Urothelium cell line (cell line): ENCODE data around the gene GSTA5.
A peak's percentile ranks its signal among the peaks of the same experiment; 100 is the strongest.
"Not testable (repeated sequence)": the region's sequence is repeated elsewhere in the genome, so short reads cannot be mapped to it uniquely, and the experiment has no call there.

Experiments
- DNase-seq: peaks from one replicate; pipeline ENCODE4 v3.0.0; 2011; ENCODE audit warnings: low spot score, mixed read lengths
- FAIRE-seq: peaks from 2 replicates; lab custom pipeline; 2011; peaks lifted over from hg19 to GRCh38; lab: Jason Lieb, UNC

Gene GSTA5

GRCh38 chr6:52839124-52840055, 1.2 kb downstream of the GSTA5 start:
- FAIRE-seq (peak; percentile 72), DNase-seq (peak; percentile 80)

- FAIRE-seq = no peak
- DNase-seq = no peak
Observed at GRCh38 chr6:52834481-52834880, 6.1 kb downstream of the GSTA5 start.

- peak; percentile 37 for FAIRE-seq
- not testable (repeated sequence) for DNase-seq
Observed at GRCh38 chr6:52830869-52831268, 9.7 kb downstream of the GSTA5 start.

- FAIRE-seq (no peak), DNase-seq (no peak)
Observed at GRCh38 chr6:52829046-52829817, 11.4 kb downstream of the GSTA5 start.

GRCh38 chr6:52828621-52829020, 12.0 kb downstream of the GSTA5 start:
- DNase-seq, FAIRE-seq: not testable (repeated sequence)

- FAIRE-seq, DNase-seq: not testable (repeated sequence)
Observed at GRCh38 chr6:52827073-52827783, 13.4 kb downstream of the GSTA5 start.

GRCh38 chr6:52826513-52826912, 14.1 kb downstream of the GSTA5 start:
- no peak for DNase-seq
- FAIRE-seq = no peak

- DNase-seq, FAIRE-seq: not testable (repeated sequence)
Observed at GRCh38 chr6:52825900-52826459, 14.6 kb downstream of the GSTA5 start.

- not testable (repeated sequence) for FAIRE-seq, DNase-seq
Observed at GRCh38 chr6:52825270-52825793, 15.3 kb downstream of the GSTA5 start.

GRCh38 chr6:52821842-52822241, 18.8 kb downstream of the GSTA5 start:
- no peak for DNase-seq
- no peak for FAIRE-seq

- FAIRE-seq (no peak), DNase-seq (no peak)
Observed at GRCh38 chr6:52820198-52820597, 20.4 kb downstream of the GSTA5 start.

- DNase-seq (peak; percentile 83), FAIRE-seq (peak; percentile 80)
Observed at GRCh38 chr6:52815167-52816092, 25.2 kb downstream of the GSTA5 start.

- not testable (repeated sequence) for FAIRE-seq, DNase-seq
Observed at GRCh38 chr6:52814545-52814944, 26.1 kb downstream of the GSTA5 start.

- peak; percentile 17 for FAIRE-seq
Observed at GRCh38 chr6:52809777-52810176, 30.8 kb downstream of the GSTA5 start.

GRCh38 chr6:52808660-52809059, 32.0 kb downstream of the GSTA5 start:
- FAIRE-seq (no peak), DNase-seq (no peak)

More at GRCh38 chr6:52809777-52810176, 30.8 kb downstream of the GSTA5 start:
- DNase-seq = not testable (repeated sequence)

- not testable (repeated sequence) for DNase-seq, FAIRE-seq
Observed at GRCh38 chr6:52803668-52804255, 36.9 kb downstream of the GSTA5 start, which contains the start of gene GSTA1. Gene GSTA1 (minus strand): TSS chr6:52803816. CDS start chr6:52799267, 4,549 bp downstream.

- peak; percentile 48 for FAIRE-seq
- DNase-seq = no peak
Observed at GRCh38 chr6:52802806-52803205, 37.8 kb downstream of the GSTA5 start.

GRCh38 chr6:52801188-52801841, 39.3 kb downstream of the GSTA5 start:
- DNase-seq (no peak), FAIRE-seq (no peak)
